B cell (primary cell): ENCODE results near the gene TTLL1. TPM values are rescaled to one million over a fixed set of nuclear protein-coding genes. Genes with fewer than 3 reads are reported as not detected.
A peak's percentile ranks its signal among the peaks of the same experiment; 100 is the strongest.

Experiments used
- ATAC-seq: fragments of 200-7000 bp; cut with Tn5 transposase; one replicate; pipeline ENCODE4 v1.10.0; 2021; ENCODE audit warnings: low read depth, mild to moderate bottlenecking, moderate number of reproducible peaks, moderate library complexity
- CTCF ChIA-PET: fragments of 350-600 bp; sonication (Branson Sonifier 250); formaldehyde crosslinking; loops from one replicate; lab custom pipeline; 2021; ENCODE audit warnings: antibody characterized with exemption, inconsistent platforms; lab: Charles Lee
- POLR2A ChIA-PET: fragments of 350-600 bp; sonication (Branson Sonifier 250); formaldehyde crosslinking; loops from one replicate; lab custom pipeline; 2021; ENCODE audit warnings: antibody characterized with exemption; lab: Charles Lee
- DNase-seq: peaks from one replicate; pipeline ENCODE4 v3.0.0; 2013
- H2AFZ ChIP-seq: 2 replicates; pipeline ENCODE4 v1.6.1; 2012; ENCODE audit warnings: mild to moderate bottlenecking, low read depth, low read length; ENCODE audit not compliant: insufficient read depth, poor library complexity, severe bottlenecking
- H3K27ac ChIP-seq, 2 donors: 1 replicate in 1 of 2; 2 replicates in 1 of 2; pipeline ENCODE4 v1.5.1; 2012 to 2013; ENCODE audit warnings: low read length in 2 of 2, mild to moderate bottlenecking in 2 of 2, moderate library complexity in 1 of 2
- H3K27me3 ChIP-seq, 4 experiments: fragments of 200-600 bp in 1 of 4; sonication (generic) in 1 of 4; replicated peaks in 1 of 4; 1 replicate in 2 of 4; 2 replicates in 2 of 4; pipeline versions ENCODE4 v1.6.1 to v1.7.0; 2013 to 2016; ENCODE audit warnings: low read length in 3 of 4, mild to moderate bottlenecking in 2 of 4, mixed read lengths in 1 of 4, moderate library complexity in 1 of 4; ENCODE audit not compliant: insufficient read depth in 4 of 4, control insufficient read depth in 3 of 4; ENCODE audit errors: control extremely low read depth in 1 of 4
- H3K36me3 ChIP-seq, 2 experiments: replicated peaks in 1 of 2; 1 replicate in 1 of 2; 2 replicates in 1 of 2; pipeline versions ENCODE4 v1.6.1 to v1.7.1; 2013; ENCODE audit warnings: low read length in 1 of 2; ENCODE audit not compliant: insufficient read depth in 2 of 2, control insufficient read depth in 1 of 2; ENCODE audit errors: control extremely low read depth in 1 of 2, extremely low read depth in 1 of 2
- H3K4me1 ChIP-seq, 2 donors: fragments of 200-600 bp in 1 of 2; sonication (generic) in 1 of 2; 1 replicate in 1 of 2; 2 replicates in 1 of 2; pipeline versions ENCODE4 v1.5.1 to v1.6.1; 2013 to 2017; ENCODE audit warnings: low read length in 2 of 2; ENCODE audit not compliant: control insufficient read depth in 2 of 2, insufficient read depth in 2 of 2
- H3K4me2 ChIP-seq: replicated peaks from 2 replicates; pipeline ENCODE3; 2012; ENCODE audit warnings: mild to moderate bottlenecking, low read depth, low read length; ENCODE audit not compliant: poor library complexity, severe bottlenecking
- H3K4me3 ChIP-seq, 5 experiments: fragments of 200-600 bp in 1 of 5; sonication (generic) in 1 of 5; 1 replicate in 3 of 5; 2 replicates in 2 of 5; pipeline versions ENCODE4 v1.5.1 to v1.7.0; 2011 to 2016; ENCODE audit warnings: low read length in 4 of 5, mild to moderate bottlenecking in 4 of 5, low read depth in 2 of 5, control low read depth in 1 of 5, moderate library complexity in 1 of 5; ENCODE audit not compliant: insufficient read depth in 1 of 5; ENCODE audit errors: control extremely low read depth in 1 of 5, extremely low read depth in 1 of 5
- H3K79me2 ChIP-seq: fragments of 200-600 bp; sonication (generic); one replicate; pipeline ENCODE4 v1.6.0; 2016; ENCODE audit warnings: low read length; ENCODE audit not compliant: control insufficient read depth, insufficient read depth
- H3K9ac ChIP-seq: fragments of 200-600 bp; sonication (generic); 2 replicates; pipeline ENCODE4 v1.6.1; 2017; ENCODE audit warnings: mild to moderate bottlenecking, low read length, moderate library complexity
- H3K9me3 ChIP-seq, 3 donors: one replicate each; pipeline versions ENCODE4 v1.6.1 to v1.7.1; 2013; ENCODE audit warnings: low read length in 2 of 3; ENCODE audit not compliant: control insufficient read depth in 2 of 3, insufficient read depth in 1 of 3; ENCODE audit errors: control extremely low read depth in 1 of 3
- H4K20me1 ChIP-seq: 2 replicates; pipeline ENCODE4 v1.6.0; 2012; ENCODE audit warnings: mild to moderate bottlenecking, low read length; ENCODE audit not compliant: insufficient read depth, control insufficient read depth, poor library complexity, severe bottlenecking
- H3K27ac Mint-ChIP-seq: one replicate; pipeline ENCODE4 v1.8.0; 2021; ENCODE audit warnings: mixed read lengths
- H3K27me3 Mint-ChIP-seq: one replicate; pipeline ENCODE4 v1.8.0; 2021; ENCODE audit warnings: mixed read lengths
- H3K4me1 Mint-ChIP-seq: one replicate; pipeline ENCODE4 v1.8.0; 2021; ENCODE audit warnings: mixed read lengths
- H3K4me3 Mint-ChIP-seq: one replicate; pipeline ENCODE4 v1.8.0; 2021; ENCODE audit warnings: mixed read lengths
- H3K9me3 Mint-ChIP-seq: one replicate; pipeline ENCODE4 v1.8.0; 2022; ENCODE audit warnings: mixed read lengths; ENCODE audit not compliant: insufficient read depth
- CTCF ChIP-seq: fragments of 200-600 bp; IDR thresholded peaks from one replicate; pipeline ENCODE4 v1.8.0; 2022; ENCODE audit warnings: antibody characterized with exemption, mild to moderate bottlenecking
- EZH2 ChIP-seq: IDR thresholded peaks from 2 replicates; pipeline ENCODE4 v1.6.1; 2012; ENCODE audit warnings: borderline replicate concordance, low read depth, mild to moderate bottlenecking, moderate library complexity, low read length; ENCODE audit not compliant: insufficient read depth, poor library complexity, severe bottlenecking
- WGBS: methylation state at CpG from one replicate; pipeline ENCODE4 v1.1.5; 2013; ENCODE audit warnings: missing lambda C conversion rate; ENCODE audit not compliant: insufficient coverage; 5-methylcytosine and 5-hydroxymethylcytosine counted together
- intact Hi-C: fragments of 100-400 bp; cut with micrococcal nuclease; formaldehyde crosslinking; loops from one replicate; pipeline ENCODE4 v1.10.0; 2022
- polyA plus RNA-seq: library from polyadenylated mRNA; depleted of rRNA; stranded (reverse); fragments of >200 nt; gene quantifications from 2 replicates; pipeline ENCODE4 v1.2.3, GENCODE V29; 2012
- total RNA-seq, 2 donors: library from RNA; stranded (reverse); fragments of 120-200 nt in 1 of 2; gene quantifications; 1 replicate in 1 of 2; 2 replicates in 1 of 2; pipeline versions ENCODE4 v1.2.3 to v1.2.4, GENCODE V29; 2013 to 2022

TTLL1 gene
- total and polyA plus RNA-seq, 2 donors (not counting 1 experiment from before 2014, with no cell fraction given), result 3.0 to 3.3 TPM

GRCh38 chr22:42994917-42995562 lies 94.2 kb downstream of the TTLL1 start:
- ChIA-PET CTCF (interaction anchor here (0.8 to 0.9 kb wide), 2 partner anchors 19 to 39 kb away, joined by 3 read pairs; no protein-coding TSS in a partner anchor), POLR2A (no interaction called here)
- Histone ChIP-seq H2AFZ (no peak overlapping the region), H3K4me3 (no peak overlapping the region), H3K79me2 (peaks cover 99% of the 10 kb centered on the region), H3K4me2 (peak overlapping the region; percentile 21), H3K9ac (peak overlapping the region; percentile 3), H3K27me3 (no peaks in the 10 kb centered on the region), H3K9me3 (peaks cover 0 to 16% (median 4%) of the 10 kb centered on the region in 3 donors), H3K36me3 (peaks cover 0 to 5% of the 10 kb centered on the region in 2 experiments), H3K27ac (no peak overlapping the region), H4K20me1 (peaks cover 85% of the 10 kb centered on the region), H3K4me1 (peaks cover 18 to 54% of the 10 kb centered on the region in 2 donors)
- H3K27me3 Mint-ChIP-seq, result no peaks in the 10 kb centered on the region
- DNase-seq (peak; percentile 29), ATAC-seq (peak; percentile 83)
- peak overlapping the region; percentile 70 for H3K27ac Mint-ChIP-seq
- intact Hi-C loops, result no loop called here
- 41% methylated on average over 9 of the region's 9 CpGs for WGBS
- peak overlapping the region; percentile 40 for H3K4me3 Mint-ChIP-seq
- no peaks in the 10 kb centered on the region for H3K9me3 Mint-ChIP-seq
- H3K4me1 Mint-ChIP-seq, result peaks cover 69% of the 10 kb centered on the region
- TF ChIP-seq EZH2, result no peak
- no peak for TF ChIP-seq CTCF

- peaks cover 0 to 5% of the 10 kb centered on the region in 2 experiments for H3K36me3 ChIP-seq
- DNase-seq (no peak), ATAC-seq (no peak)
- CTCF ChIA-PET, result interaction anchor here (0.8 to 0.9 kb wide), 2 partner anchors 19 to 39 kb away, joined by 3 read pairs; no protein-coding TSS in a partner anchor
- H3K27me3 ChIP-seq, result no peaks in the 10 kb centered on the region
- Mint-ChIP-seq H3K4me1 (peaks cover 66% of the 10 kb centered on the region), H3K27ac (peak overlapping the region; percentile 46), H3K27me3 (no peaks in the 10 kb centered on the region), H3K9me3 (no peaks in the 10 kb centered on the region), H3K4me3 (no peak overlapping the region)
- POLR2A ChIA-PET, result no interaction called here
- no peak overlapping the region for H3K9ac ChIP-seq
- no peak for TF ChIP-seq CTCF
- TF ChIP-seq EZH2, result no peak
- no peak overlapping the region for H2AFZ ChIP-seq
- H3K9me3 ChIP-seq, result peaks cover 0 to 16% (median 4%) of the 10 kb centered on the region in 3 donors
- peaks cover 80% of the 10 kb centered on the region for H4K20me1 ChIP-seq
- H3K4me3 ChIP-seq, result no peak overlapping the region
- H3K4me2 ChIP-seq, result peak overlapping the region; percentile 21
- H3K4me1 ChIP-seq, result peaks cover 18 to 54% of the 10 kb centered on the region in 2 donors
- H3K79me2 ChIP-seq, result peaks cover 94% of the 10 kb centered on the region
- intact Hi-C loops, result no loop called here
- H3K27ac ChIP-seq, result no peak overlapping the region
- whole genome bisulfite sequencing, result 96% methylated on average over 8 of the region's 12 CpGs
These were observed 94.8 kb downstream of the TTLL1 start for GRCh38 chr22:42994276-42994916.
